Measurements from ENCODE around the gene NR2C1. TPM values are rescaled to one million over a fixed set of nuclear protein-coding genes. Genes with fewer than 3 reads are reported as not detected.
A peak's percentile ranks its signal among the peaks of the same experiment; 100 is the strongest.
"Not testable (repeated sequence)": the region's sequence is repeated elsewhere in the genome, so short reads cannot be mapped to it uniquely, and the experiment has no call there.

The NR2C1 gene
- total RNA-seq, 6 donors from 2014 or later: 23.7 to 173 (median 41.8) TPM

- H3K4me3 ChIP-seq: no peak overlapping the region
- no peaks in the 10 kb centered on the region for H3K27me3 ChIP-seq
- no peaks in the 10 kb centered on the region for H3K4me1 ChIP-seq
- H3K36me3 ChIP-seq: peaks cover 2 to 63% (median 18%) of the 10 kb centered on the region in 4 donors
- DNase-seq (no peak), ATAC-seq (ENCODE audit: low FRiP score in 2 of 2) (no peak)
- 90% methylated on average over 8 of the region's 8 CpGs for WGBS, 2 donors
- H3K9me3 ChIP-seq: no peaks in the 10 kb centered on the region
- TF ChIP-seq POLR2A (IDR thresholded peaks at IDR 0.05): no peak
- TF ChIP-seq, protein P1, sequence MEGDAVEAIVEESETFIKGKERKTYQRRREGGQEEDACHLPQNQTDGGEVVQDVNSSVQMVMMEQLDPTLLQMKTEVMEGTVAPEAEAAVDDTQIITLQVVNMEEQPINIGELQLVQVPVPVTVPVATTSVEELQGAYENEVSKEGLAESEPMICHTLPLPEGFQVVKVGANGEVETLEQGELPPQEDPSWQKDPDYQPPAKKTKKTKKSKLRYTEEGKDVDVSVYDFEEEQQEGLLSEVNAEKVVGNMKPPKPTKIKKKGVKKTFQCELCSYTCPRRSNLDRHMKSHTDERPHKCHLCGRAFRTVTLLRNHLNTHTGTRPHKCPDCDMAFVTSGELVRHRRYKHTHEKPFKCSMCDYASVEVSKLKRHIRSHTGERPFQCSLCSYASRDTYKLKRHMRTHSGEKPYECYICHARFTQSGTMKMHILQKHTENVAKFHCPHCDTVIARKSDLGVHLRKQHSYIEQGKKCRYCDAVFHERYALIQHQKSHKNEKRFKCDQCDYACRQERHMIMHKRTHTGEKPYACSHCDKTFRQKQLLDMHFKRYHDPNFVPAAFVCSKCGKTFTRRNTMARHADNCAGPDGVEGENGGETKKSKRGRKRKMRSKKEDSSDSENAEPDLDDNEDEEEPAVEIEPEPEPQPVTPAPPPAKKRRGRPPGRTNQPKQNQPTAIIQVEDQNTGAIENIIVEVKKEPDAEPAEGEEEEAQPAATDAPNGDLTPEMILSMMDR (IDR thresholded peaks at IDR 0.05): no peak
- no peak for TF ChIP-seq EP300 (IDR thresholded peaks at IDR 0.05)
- no peak for TF ChIP-seq POLR2AphosphoS5 (IDR thresholded peaks at IDR 0.05)
- H3K27ac ChIP-seq: no peak overlapping the region
Measured at GRCh38 chr12:95105540-95105939, 32.1 kb upstream of the NR2C1 start.

- TF ChIP-seq POLR2A (IDR thresholded peaks at IDR 0.05): no peak
- no peak for TF ChIP-seq POLR2AphosphoS5 (IDR thresholded peaks at IDR 0.05)
- TF ChIP-seq, protein P1 (IDR thresholded peaks at IDR 0.05): no peak
- no peak for TF ChIP-seq EP300 (IDR thresholded peaks at IDR 0.05)
- H3K27me3 ChIP-seq: no peaks in the 10 kb centered on the region
- 94 to 96% methylated on average over 2 of the region's 2 CpGs for WGBS, 2 donors
- H3K4me3 ChIP-seq: no peak overlapping the region
- no peaks in the 10 kb centered on the region for H3K4me1 ChIP-seq
- ATAC-seq (ENCODE audit: low FRiP score in 2 of 2) (no peak), DNase-seq (no peak)
- no peaks in the 10 kb centered on the region for H3K9me3 ChIP-seq
- no peak overlapping the region for H3K27ac ChIP-seq
- H3K36me3 ChIP-seq: peaks cover 2 to 68% (median 18%) of the 10 kb centered on the region in 4 donors
Measured at GRCh38 chr12:95104919-95105452, 31.6 kb upstream of the NR2C1 start.

- DNase-seq: no peak
- H3K27me3 ChIP-seq: no peaks in the 10 kb centered on the region
- ATAC-seq (ENCODE audit: low FRiP score in 2 of 2): peak; percentile 8 to 50
- 74 to 76% methylated on average over 8 of the region's 8 CpGs for WGBS, 2 donors
- TF ChIP-seq EP300 (IDR thresholded peaks at IDR 0.05) (no peak), POLR2AphosphoS5 (IDR thresholded peaks at IDR 0.05) (no peak), POLR2A (IDR thresholded peaks at IDR 0.05) (no peak)
- TF ChIP-seq, protein P1 (IDR thresholded peaks at IDR 0.05): no peak
- H3K9me3 ChIP-seq: no peaks in the 10 kb centered on the region
- H3K27ac ChIP-seq: no peak overlapping the region
- H3K36me3 ChIP-seq: peaks cover 2 to 62% (median 14%) of the 10 kb centered on the region in 4 donors
- peaks cover 0 to 9% (median 4%) of the 10 kb centered on the region in 4 donors for H3K4me1 ChIP-seq
- no peak overlapping the region for H3K4me3 ChIP-seq
Measured at GRCh38 chr12:95102916-95103671, 29.7 kb upstream of the NR2C1 start.

DNA sequence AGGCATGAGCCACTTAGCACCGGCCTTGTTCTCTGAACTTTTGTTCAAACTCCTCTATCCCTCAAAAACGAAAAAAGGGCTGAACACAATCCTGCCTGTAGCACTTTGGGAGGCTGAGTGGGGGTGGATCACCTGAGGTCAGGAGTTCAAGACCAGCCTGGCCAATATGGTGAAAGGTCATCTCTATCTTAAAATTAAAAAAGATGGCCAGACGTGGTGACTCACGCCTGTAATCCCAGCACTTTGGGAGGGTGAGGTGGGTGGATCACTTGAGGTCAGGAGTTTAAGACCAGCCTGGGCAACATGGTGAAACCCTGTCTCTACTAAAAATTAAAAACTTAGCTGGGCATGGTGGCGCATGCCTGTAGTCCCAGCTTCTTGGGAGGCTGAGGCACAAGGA lies 28.5 kb upstream of the NR2C1 start:
- not testable (repeated sequence) for H3K27ac ChIP-seq; H3K9me3 ChIP-seq; H3K27me3 ChIP-seq; ATAC-seq (ENCODE audit: low FRiP score in 2 of 2); H3K4me3 ChIP-seq; DNase-seq
- H3K4me1 ChIP-seq: peaks cover 7 to 17% (median 12%) of the 10 kb centered on the region in 4 donors
- 90 to 97% methylated on average over 5 of the region's 5 CpGs for WGBS, 2 donors
- H3K36me3 ChIP-seq: peaks cover 2 to 57% (median 11%) of the 10 kb centered on the region in 4 donors

DNA sequence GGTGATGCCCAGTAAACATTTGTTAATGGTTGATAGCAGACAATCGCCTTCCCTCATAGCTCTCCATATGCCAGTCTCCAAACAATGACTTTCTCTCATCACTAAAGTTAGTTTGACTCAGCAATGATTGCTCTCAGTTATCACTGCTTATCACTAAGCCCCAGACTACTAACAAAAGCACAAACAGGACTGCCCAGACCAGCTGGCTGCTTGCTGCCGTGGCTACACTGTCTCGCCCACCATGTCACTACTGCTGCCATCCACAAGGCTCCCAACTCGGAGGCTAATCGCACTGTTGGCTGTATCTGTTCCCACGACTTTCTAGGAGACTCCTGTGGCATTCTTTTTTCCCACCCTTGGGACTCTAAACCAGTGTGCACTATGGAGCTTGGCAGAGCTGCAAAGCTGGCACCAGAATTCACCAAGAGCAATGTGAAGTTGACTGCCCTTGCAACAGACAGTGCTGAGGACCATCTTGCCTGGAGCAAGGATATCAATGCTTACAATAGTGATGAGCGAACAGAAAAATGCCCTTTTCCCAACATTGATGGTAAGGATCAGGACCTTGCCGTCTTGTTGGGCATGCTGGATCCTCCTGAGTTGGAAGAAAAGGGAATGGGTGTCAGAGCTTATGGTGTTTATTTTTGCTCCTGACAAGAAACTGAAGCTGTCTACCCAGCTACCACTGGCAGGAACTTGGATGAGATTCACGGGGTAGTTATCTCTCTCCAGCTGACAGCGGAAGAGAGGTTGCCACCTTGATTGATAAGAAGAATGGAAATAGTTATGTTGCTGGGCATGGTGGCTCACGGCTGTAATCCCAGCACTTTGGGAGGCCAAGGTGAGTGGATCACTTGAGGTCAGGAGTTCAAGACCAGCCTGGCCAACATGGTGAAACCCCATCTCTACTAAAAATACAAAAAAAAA lies 27.1 kb upstream of the NR2C1 start:
- no peak for ATAC-seq (ENCODE audit: low FRiP score in 2 of 2)
- TF ChIP-seq EP300 (IDR thresholded peaks at IDR 0.05) (no peak), POLR2A (IDR thresholded peaks at IDR 0.05) (no peak), POLR2AphosphoS5 (IDR thresholded peaks at IDR 0.05) (no peak)
- TF ChIP-seq, protein P1 (IDR thresholded peaks at IDR 0.05): no peak

More for the DNA sequence above, 27.1 kb upstream of the NR2C1 start:
- Histone ChIP-seq H3K36me3 (peaks cover 2 to 46% (median 9%) of the 10 kb centered on the region in 4 donors), H3K4me1 (peaks cover 7 to 21% (median 13%) of the 10 kb centered on the region in 4 donors), H3K4me3 (no peak overlapping the region), H3K27me3 (no peaks in the 10 kb centered on the region), H3K9me3 (no peaks in the 10 kb centered on the region), H3K27ac (no peak overlapping the region)
- no peak for DNase-seq
- 89 to 90% methylated on average over 11 of the region's 11 CpGs for WGBS, 2 donors
